NCI-H748 (cell line): Measurements from ENCODE around the gene CD99.
"Not testable (repeated sequence)": the region's sequence is repeated elsewhere in the genome, so short reads cannot be mapped to it uniquely, and the experiment has no call there.

Source experiments
- DNase-seq: peaks from one replicate; lab custom pipeline; 2025; ENCODE audit not compliant: unreplicated experiment; lab: John Stamatoyannopoulos, UW

The CD99 gene

GRCh38 chrX:2767631-2768455, 76.7 kb downstream of the CD99 start:
- DNase-seq: peak; percentile 64

GRCh38 chrX:2769615-2770014, 78.5 kb downstream of the CD99 start:
- no peak for DNase-seq

- DNase-seq: not testable (repeated sequence)
These were observed 82.3 kb downstream of the CD99 start for GRCh38 chrX:2773166-2774055.

- no peak for DNase-seq
These were observed 83.0 kb downstream of the CD99 start for GRCh38 chrX:2774057-2774456.

- no peak for DNase-seq
These were observed 83.7 kb downstream of the CD99 start for GRCh38 chrX:2774776-2775175.

- DNase-seq: not testable (repeated sequence)
These were observed 89.6 kb downstream of the CD99 start for GRCh38 chrX:2780472-2781225.

- no peak for DNase-seq
These were observed 90.1 kb downstream of the CD99 start for GRCh38 chrX:2781226-2781571.

- DNase-seq: no peak
These were observed 90.6 kb downstream of the CD99 start for GRCh38 chrX:2781698-2782097.

- DNase-seq: no peak
These were observed 91.1 kb downstream of the CD99 start for GRCh38 chrX:2782171-2782570.

GRCh38 chrX:2782778-2783177, 91.7 kb downstream of the CD99 start:
- DNase-seq: no peak

- DNase-seq: no peak
These were observed 92.9 kb downstream of the CD99 start for GRCh38 chrX:2784026-2784425.

GRCh38 chrX:2785538-2785937, 94.4 kb downstream of the CD99 start:
- DNase-seq: no peak

GRCh38 chrX:2788980-2789379, 97.9 kb downstream of the CD99 start:
- DNase-seq: no peak

- no peak for DNase-seq
These were observed 98.5 kb downstream of the CD99 start for GRCh38 chrX:2789569-2789968.
